ENCODE measurements around the gene RHOB.

RHOB gene

DNA sequence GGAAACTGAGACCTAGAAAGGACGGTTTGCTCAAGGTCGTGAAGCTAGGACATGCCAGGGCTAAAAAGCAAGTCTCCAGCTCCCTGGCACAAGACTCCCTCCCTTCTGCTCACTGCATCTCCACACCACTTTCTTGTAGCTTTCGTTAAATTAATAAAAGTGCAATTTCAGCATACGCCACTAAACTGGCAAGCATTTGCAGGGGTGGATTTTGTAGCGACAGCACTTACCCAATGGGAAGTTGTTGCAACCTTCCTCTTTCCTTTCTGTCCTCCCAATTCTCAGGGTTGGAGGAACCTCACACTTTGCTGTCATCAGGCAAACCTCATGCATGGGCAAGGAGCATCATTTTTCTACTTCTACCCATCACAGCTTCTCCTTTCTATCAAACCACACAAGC lies 7.4 kb upstream of the RHOB start:
- DNase-seq, result peak; percentile 95 to 97

DNA sequence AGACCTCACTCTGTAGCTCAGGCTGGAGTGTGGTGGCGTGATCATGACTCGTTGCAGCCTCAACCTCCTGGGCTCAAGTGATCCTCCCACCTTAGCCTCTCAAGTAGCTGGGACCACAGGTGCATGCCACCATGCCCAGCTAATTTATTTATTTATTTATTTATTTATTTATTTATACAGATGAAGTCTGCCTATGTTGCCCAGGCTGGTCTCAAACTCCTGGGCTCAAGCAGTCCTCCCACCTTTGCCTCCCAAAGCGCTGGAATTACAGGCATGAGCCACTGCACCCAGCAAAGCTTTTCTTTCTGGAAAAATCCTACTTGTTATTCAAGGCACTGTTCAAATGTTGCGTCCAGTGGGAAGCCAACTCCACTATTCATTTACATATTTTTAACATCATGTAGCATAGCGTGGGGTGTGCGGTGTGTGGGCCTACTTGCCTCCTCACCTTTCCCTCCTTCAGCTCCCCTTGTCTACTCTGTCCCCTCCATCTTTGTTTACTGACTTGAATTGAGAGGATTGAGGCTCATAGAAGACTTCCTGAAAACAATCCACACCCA lies 6.8 kb upstream of the RHOB start:
- no peak for DNase-seq

- DNase-seq, result peak; percentile 48 to 59
These were observed 3.5 kb upstream of the RHOB start for GRCh38 chr2:20443276-20443920.

GRCh38 chr2:20444101-20444992 lies 2.5 kb upstream of the RHOB start:
- DNase-seq, result no peak

DNA sequence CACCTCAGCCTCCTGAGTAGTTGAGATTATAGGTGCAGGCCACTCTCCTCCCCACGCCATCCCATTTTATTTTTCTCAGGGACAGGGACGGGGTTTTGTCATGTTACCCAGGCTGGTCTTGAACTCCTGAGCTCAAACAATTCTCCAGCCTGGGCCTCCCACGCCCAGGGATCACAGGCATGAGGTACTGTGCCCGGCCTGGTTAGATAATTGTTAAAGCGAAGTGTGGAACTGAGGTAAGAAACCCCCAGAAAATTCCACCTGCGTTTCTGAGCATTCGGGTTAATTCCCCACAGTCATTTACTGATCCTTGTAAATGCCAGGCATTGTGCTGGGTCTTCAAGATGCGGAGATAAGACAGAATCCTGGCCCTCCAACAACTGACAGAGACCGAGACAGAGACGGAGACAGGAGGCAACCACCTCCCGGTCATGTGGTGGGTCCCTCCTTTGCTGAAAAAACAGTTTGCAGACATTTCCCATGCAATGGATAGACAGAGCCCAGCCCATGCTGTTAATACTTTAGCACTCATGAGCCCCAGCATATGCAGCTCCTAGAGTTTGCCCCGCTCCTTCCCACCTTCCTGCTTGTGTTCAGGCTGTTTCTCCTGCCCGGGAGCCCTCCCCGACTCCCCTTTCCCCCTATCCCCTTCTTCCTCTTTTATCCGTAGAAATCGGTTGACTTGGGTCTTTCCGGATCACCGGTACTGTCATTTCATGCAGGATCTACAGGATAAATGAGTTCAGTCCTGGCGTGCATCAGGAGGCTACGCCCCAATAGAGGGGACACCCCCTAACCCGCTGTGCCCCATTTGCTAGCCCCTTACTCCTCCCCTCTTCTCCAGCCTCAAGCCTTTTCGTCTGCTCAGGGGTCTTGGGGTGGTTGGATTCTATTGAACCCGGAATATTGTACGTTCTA lies 1.6 kb upstream of the RHOB start:
- no peak for DNase-seq

- DNase-seq, result peak in 1 of 2 experiments; percentile 4
These were observed 488 bp upstream of the RHOB start for GRCh38 chr2:20446255-20446916.

DNA sequence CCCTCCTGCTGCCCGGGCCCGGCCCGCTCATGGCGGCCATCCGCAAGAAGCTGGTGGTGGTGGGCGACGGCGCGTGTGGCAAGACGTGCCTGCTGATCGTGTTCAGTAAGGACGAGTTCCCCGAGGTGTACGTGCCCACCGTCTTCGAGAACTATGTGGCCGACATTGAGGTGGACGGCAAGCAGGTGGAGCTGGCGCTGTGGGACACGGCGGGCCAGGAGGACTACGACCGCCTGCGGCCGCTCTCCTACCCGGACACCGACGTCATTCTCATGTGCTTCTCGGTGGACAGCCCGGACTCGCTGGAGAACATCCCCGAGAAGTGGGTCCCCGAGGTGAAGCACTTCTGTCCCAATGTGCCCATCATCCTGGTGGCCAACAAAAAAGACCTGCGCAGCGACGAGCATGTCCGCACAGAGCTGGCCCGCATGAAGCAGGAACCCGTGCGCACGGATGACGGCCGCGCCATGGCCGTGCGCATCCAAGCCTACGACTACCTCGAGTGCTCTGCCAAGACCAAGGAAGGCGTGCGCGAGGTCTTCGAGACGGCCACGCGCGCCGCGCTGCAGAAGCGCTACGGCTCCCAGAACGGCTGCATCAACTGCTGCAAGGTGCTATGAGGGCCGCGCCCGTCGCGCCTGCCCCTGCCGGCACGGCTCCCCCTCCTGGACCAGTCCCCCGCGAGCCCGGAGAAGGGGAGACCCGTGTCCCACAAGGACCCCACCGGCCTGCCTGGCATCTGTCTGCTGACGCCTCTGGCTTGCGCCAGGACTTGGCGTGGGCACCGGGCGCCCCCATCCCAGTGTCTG lies 767 bp downstream of the RHOB start:
- DNase-seq, result no peak

GRCh38 chr2:20448246-20448976 lies 1.5 kb downstream of the RHOB start:
- no peak for DNase-seq

- DNase-seq, result no peak
These were observed 2.1 kb downstream of the RHOB start for GRCh38 chr2:20448977-20449306.

DNA sequence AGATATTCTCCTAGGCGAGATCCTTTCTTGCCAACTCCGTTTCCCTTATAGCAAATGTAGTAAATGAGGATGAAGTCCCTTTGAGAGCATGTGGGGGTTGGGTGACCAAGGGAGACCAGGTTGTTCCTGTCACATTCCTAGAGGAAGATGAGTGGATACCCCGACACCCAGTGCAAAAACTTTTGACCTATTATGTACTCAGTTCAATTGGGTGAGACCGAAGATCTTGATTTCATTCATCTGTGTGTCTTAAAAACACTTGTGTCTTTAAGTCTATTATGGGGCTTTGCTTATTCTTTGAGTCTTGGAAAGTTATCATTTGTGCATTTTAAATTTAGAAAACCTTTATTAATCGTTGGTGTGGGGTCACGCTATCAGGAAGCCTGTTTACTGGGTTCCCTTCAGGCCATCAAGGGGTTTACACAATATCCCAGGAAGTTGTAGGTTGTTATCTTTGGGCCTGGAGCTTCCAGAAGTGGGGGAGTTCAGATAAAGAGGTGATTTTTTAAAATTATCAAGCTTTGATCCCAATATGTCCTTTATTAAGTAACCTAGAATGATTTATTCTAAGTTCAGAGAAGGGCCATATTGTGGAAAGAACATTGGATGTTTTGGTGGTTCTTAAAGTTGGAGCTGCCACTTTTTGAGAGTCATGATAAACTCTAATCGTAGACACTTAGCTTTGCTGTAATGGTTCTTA lies 2.8 kb downstream of the RHOB start:
- DNase-seq, result no peak

GRCh38 chr2:20450201-20450999 lies 3.5 kb downstream of the RHOB start:
- no peak for DNase-seq

- DNase-seq, result no peak
These were observed 4.1 kb downstream of the RHOB start for GRCh38 chr2:20451000-20451290.

GRCh38 chr2:20451341-20451740 lies 4.5 kb downstream of the RHOB start:
- no peak for DNase-seq

GRCh38 chr2:20451761-20452499 lies 5.1 kb downstream of the RHOB start:
- DNase-seq, result no peak

DNA sequence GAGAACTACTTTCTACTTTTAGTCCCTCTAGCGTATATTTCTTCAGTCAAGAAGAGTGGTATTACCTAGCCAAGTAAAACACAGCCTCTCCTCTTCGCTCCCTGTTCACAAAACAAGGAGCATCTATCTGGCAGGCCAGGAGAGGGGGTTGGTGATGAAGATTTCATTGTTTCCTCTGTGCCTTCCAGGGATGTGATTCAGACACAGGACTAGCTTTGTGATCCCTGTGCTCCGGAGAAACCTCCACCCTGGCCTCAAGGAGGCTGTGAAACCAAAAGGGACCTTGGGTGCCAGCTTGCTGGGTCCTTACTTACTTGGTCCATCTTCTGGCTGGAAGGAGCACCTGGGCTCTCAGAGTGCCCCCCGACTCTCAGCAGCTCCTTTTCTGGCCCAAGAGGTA lies 5.7 kb downstream of the RHOB start:
- DNase-seq, result no peak

DNA sequence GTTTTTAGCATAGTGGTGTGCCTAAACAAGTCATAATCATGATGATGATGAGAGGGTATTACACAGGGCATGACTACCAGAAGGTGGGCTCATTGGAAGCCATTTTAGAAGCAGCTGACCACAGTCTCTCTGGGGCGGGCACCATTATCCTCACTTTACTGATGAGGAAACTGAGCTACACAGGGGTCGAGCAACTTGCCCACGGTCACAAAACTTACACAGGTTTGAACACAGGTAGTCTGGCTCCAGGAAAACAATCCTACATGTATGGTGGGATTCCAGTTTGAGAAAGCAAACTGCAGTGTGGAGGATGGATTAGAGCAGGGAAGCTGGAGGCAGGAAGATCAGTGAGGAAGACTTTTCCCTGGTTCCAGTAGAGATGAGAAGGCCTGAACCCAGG lies 6.2 kb downstream of the RHOB start:
- DNase-seq, result no peak

- no peak for DNase-seq
These were observed 7.4 kb downstream of the RHOB start for GRCh38 chr2:20454036-20454981.
